ENCODE results near the gene SMYD4.

- TF ChIP-seq, protein P1, sequence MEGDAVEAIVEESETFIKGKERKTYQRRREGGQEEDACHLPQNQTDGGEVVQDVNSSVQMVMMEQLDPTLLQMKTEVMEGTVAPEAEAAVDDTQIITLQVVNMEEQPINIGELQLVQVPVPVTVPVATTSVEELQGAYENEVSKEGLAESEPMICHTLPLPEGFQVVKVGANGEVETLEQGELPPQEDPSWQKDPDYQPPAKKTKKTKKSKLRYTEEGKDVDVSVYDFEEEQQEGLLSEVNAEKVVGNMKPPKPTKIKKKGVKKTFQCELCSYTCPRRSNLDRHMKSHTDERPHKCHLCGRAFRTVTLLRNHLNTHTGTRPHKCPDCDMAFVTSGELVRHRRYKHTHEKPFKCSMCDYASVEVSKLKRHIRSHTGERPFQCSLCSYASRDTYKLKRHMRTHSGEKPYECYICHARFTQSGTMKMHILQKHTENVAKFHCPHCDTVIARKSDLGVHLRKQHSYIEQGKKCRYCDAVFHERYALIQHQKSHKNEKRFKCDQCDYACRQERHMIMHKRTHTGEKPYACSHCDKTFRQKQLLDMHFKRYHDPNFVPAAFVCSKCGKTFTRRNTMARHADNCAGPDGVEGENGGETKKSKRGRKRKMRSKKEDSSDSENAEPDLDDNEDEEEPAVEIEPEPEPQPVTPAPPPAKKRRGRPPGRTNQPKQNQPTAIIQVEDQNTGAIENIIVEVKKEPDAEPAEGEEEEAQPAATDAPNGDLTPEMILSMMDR (IDR thresholded peaks at IDR 0.05): no peak
- no peak for TF ChIP-seq POLR2A (IDR thresholded peaks at IDR 0.05)
Observed at GRCh38 chr17:1853698-1854097, 24.0 kb upstream of the SMYD4 start.

Data from adrenal gland (tissue), 5 donors.